ENCODE measurements around the gene ICAM5. TPM values are rescaled to one million over a fixed set of nuclear protein-coding genes. Genes with fewer than 3 reads are reported as not detected.

ICAM5 gene
- total and polyA plus RNA-seq, 7 donors: 0.23 to 0.92 (median 0.69) TPM; not detected in 3

DNA sequence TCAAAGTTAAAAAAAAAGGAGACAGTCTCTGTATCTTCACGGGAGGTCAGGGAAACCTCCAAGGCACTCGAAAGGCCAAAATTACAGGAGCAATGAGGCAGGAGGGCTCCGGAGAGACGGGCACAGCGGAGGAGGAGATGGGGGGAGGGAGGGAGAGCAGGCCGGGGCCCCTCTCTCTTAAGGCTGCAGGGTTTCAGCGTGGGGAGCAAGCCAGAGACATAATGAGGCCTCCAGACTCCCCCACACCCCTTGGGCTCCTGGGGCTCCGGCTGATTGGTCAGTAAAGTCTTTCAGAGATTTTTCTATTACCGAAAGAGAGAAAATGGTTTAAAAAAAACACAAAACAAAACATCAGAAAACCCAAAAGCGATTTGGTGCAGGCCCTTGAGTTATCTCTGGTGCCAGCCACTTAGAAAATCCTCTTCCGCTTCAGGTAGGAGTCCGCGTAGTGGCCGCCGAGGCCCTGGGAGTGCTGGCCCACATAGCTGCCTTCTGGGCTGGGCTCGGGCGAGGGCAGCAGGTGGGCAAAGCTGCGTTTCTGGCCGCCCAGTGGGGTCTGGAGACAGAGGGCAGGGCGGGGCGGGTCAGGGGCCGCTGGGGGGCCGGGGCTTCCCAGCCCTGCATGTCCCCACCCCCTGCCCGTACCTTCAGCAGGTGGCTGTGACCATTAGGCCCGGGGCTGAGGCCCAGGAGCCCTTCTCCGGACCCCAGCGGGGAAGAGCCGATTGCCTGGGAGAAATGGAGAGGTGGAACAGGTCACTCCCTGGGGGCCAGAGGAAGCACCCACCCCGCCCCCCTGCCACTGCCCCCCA lies 27.5 kb downstream of the ICAM5 start:
- Histone ChIP-seq H3K4me3 (no peak overlapping the region), H3K27ac (no peak overlapping the region), H3K27me3 (no peaks in the 10 kb centered on the region), H3K4me1 (peaks cover 0 to 18% (median 13%) of the 10 kb centered on the region in 4 donors), H3K36me3 (peaks cover 30 to 63% (median 42%) of the 10 kb centered on the region in 4 donors), H3K9me3 (no peaks in the 10 kb centered on the region)
- no peak for TF ChIP-seq CTCF (IDR thresholded peaks at IDR 0.05)
- TF ChIP-seq POLR2A (IDR thresholded peaks at IDR 0.05): no peak
- TF ChIP-seq POLR2AphosphoS5 (IDR thresholded peaks at IDR 0.05): no peak
- no peak for TF ChIP-seq EP300 (IDR thresholded peaks at IDR 0.05)
- intact Hi-C loops (cut with DNase I): no loop called here
- no peak for DNase-seq
- 85 to 89% methylated on average over 29 of the region's 29 CpGs for WGBS, 2 donors

DNA sequence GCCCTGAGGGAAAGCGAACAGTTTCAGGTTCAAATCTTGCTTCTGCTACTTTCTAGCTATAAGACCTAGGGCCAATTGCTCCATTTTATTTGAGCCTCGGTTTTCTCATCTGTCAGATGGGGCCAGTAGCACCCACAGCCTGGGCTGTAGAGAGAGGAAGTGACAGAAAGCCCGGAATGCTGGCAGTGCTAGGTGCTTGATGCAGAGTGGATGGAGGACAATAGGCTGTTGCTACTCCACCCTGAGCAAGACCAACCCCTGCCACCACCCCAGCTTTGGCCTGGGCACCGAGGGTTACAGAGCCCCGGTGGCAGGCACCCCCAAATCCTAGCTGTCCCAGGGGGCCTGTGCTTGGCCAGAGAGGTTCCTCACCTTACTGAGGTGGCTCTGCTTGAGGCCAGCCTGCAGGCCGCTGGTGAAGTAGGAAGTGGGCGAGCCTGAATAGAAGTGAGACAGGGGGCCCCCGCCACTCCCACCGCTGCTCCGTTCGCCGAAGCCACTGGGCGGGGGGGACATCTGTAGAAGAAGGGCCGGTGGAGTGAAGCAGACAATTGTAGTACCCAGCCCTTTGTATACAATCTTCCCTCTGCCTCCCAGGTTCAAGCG lies 28.2 kb downstream of the ICAM5 start:
- 92 to 94% methylated on average over 15 of the region's 15 CpGs for WGBS, 2 donors
- H3K4me1 ChIP-seq: peaks cover 0 to 18% (median 13%) of the 10 kb centered on the region in 4 donors
- no peak for TF ChIP-seq POLR2AphosphoS5 (IDR thresholded peaks at IDR 0.05)
- no peak for TF ChIP-seq CTCF (IDR thresholded peaks at IDR 0.05)
- TF ChIP-seq POLR2A (IDR thresholded peaks at IDR 0.05): no peak
- TF ChIP-seq EP300 (IDR thresholded peaks at IDR 0.05): no peak
- no peak for DNase-seq
- H3K27me3 ChIP-seq: no peaks in the 10 kb centered on the region
- no peaks in the 10 kb centered on the region for H3K9me3 ChIP-seq
- intact Hi-C loops (cut with DNase I): no loop called here
- H3K27ac ChIP-seq: no peak overlapping the region
- H3K36me3 ChIP-seq: peaks cover 34 to 67% (median 49%) of the 10 kb centered on the region in 4 donors
- H3K4me3 ChIP-seq: no peak overlapping the region

DNA sequence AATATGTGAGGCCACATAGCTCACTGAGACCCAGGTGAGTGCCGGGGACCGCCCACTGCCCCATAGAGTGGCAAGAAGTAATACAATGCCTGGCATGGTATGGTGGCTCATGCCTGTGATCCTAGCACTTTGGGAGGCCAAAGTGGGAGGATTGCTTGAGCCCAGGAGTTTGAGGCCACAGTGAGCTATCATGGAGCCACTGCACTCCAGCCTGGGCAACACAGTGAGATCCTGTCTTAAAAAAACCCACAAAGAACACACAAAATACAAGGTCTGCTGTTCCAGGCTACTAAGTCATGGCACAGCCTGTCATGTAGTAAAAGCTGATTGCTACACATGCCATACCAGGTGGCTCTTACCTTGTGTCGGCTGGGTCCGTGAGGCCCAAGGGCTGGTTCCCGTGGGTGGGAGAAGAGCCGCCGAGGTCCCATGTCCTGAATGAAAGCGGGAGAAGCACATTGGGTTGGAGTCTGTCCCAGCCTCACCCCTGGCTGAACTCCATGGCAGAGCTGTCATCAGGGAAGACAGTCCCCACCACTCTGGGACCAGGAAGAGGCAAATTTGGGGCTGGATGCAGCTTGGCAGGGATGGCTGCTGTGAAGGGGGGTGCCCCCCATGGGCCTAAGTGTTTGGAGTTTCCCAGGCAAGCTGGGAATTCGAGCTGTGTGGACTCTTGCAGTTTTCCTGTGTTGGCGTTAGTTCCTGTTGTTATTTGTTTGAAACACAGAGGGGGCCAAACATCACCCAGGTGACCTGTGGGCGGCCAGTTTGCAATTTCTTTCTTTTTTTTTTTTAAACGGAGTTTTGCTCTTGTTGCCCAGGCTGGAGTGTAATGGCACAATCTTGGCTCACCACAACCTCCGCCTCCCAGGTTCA lies 29.3 kb downstream of the ICAM5 start:
- Histone ChIP-seq H3K4me1 (peaks cover 0 to 18% (median 13%) of the 10 kb centered on the region in 4 donors), H3K9me3 (no peaks in the 10 kb centered on the region), H3K27ac (no peak overlapping the region), H3K36me3 (peaks cover 34 to 76% (median 57%) of the 10 kb centered on the region in 4 donors), H3K4me3 (no peak overlapping the region), H3K27me3 (no peaks in the 10 kb centered on the region)
- 93 to 94% methylated on average over 13 of the region's 13 CpGs for WGBS, 2 donors
- DNase-seq: no peak
- TF ChIP-seq EP300 (IDR thresholded peaks at IDR 0.05) (no peak), CTCF (IDR thresholded peaks at IDR 0.05) (no peak), POLR2AphosphoS5 (IDR thresholded peaks at IDR 0.05) (no peak), POLR2A (IDR thresholded peaks at IDR 0.05) (no peak)
- intact Hi-C loops (cut with DNase I): no loop called here

GRCh38 chr19:10320602-10321416 lies 31.1 kb downstream of the ICAM5 start:
- 88 to 93% methylated on average over 32 of the region's 32 CpGs for WGBS, 2 donors
- Histone ChIP-seq H3K27ac (no peak overlapping the region), H3K27me3 (no peaks in the 10 kb centered on the region), H3K9me3 (no peaks in the 10 kb centered on the region), H3K4me3 (no peak overlapping the region), H3K4me1 (peaks cover 0 to 7% (median 6%) of the 10 kb centered on the region in 4 donors), H3K36me3 (peaks cover 40 to 94% (median 74%) of the 10 kb centered on the region in 4 donors)
- DNase-seq: no peak
- intact Hi-C loops (cut with DNase I): no loop called here
- no peak for TF ChIP-seq POLR2AphosphoS5 (IDR thresholded peaks at IDR 0.05)
